GM19239 (cell line): Measurements from ENCODE around the gene PSEN2.
"Not testable (repeated sequence)": the region's sequence is repeated elsewhere in the genome, so short reads cannot be mapped to it uniquely, and the experiment has no call there.

Experiments
- DNase-seq: peaks from one replicate; pipeline ENCODE4 v3.0.0; 2011; ENCODE audit warnings: low spot score; ENCODE audit not compliant: insufficient read length
- FAIRE-seq: peaks from 2 replicates; lab custom pipeline; 2011; peaks lifted over from hg19 to GRCh38; lab: Jason Lieb, UNC

Gene PSEN2

GRCh38 chr1:226870401-226871279 lies at the start of gene PSEN2:
PSEN2 (plus strand) TSS chr1:226870616; CDS start chr1:226881908, 11,292 bp downstream.
- DNase-seq: peak; percentile 74

DNA sequence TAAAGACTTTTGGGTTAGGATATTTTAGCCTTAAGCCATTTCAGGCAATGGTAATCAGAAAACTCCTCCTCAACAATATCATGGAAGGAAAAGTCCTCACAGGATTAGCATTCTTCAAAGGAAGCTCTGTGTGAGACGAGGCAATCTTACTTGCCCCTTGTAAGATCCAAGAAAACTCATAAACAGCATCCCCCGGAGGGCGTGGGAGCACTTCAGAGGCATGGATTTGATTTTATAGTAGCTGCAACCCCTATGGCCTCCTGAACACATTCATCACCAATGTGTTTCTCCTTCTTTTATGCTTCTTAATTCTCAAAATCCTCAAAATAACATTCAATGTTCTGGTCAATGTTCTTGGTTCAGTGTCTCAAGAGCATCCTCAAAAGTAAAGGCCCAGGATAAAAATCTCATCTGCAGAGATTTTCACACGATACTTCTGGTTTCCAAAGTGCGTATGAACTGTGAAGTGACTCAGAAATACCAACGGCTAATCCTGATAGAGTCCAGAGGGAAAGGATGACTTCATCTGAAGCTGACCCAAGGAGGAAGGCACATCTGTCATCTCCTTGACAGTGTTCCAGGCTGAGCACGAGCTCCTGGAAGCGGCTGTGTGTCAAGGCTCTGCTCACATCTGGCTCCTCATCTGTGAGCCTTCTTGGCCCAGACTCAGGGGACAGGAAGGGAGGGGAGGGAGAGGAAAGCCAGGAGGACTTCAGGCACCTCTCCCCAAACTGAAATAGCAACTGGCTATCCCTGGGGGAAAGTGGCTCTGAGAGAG lies 49.3 kb upstream of the PSEN2 start:
- no peak for DNase-seq
- FAIRE-seq: no peak

More at GRCh38 chr1:226870401-226871279, at the start of gene PSEN2:
- peak; percentile 72 for FAIRE-seq

DNA sequence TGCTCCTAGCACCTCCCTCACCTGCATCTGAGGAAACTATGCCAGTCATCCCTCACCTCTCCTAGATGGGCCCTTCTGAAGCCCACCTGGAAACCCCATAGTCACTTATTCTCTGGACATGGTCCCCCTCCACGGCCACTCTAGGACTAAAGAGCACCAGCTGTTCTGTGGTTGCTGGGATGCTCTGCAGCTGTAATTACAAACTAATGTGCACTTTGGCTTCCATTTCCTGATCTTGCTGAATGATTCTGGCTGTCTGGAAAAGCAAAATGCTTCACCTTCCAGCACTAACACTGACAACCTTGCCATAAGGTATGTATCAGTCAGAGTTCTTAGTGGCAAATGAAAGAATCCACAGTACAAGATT lies 48.7 kb upstream of the PSEN2 start:
- FAIRE-seq: no peak
- no peak for DNase-seq

- FAIRE-seq (no peak), DNase-seq (no peak)
These were observed 46.8 kb upstream of the PSEN2 start for GRCh38 chr1:226823643-226824042.

GRCh38 chr1:226825037-226825745 lies 45.2 kb upstream of the PSEN2 start:
- DNase-seq (no peak), FAIRE-seq (no peak)

- DNase-seq: no peak
- FAIRE-seq: no peak
These were observed 44.7 kb upstream of the PSEN2 start for GRCh38 chr1:226825746-226826100.

DNA sequence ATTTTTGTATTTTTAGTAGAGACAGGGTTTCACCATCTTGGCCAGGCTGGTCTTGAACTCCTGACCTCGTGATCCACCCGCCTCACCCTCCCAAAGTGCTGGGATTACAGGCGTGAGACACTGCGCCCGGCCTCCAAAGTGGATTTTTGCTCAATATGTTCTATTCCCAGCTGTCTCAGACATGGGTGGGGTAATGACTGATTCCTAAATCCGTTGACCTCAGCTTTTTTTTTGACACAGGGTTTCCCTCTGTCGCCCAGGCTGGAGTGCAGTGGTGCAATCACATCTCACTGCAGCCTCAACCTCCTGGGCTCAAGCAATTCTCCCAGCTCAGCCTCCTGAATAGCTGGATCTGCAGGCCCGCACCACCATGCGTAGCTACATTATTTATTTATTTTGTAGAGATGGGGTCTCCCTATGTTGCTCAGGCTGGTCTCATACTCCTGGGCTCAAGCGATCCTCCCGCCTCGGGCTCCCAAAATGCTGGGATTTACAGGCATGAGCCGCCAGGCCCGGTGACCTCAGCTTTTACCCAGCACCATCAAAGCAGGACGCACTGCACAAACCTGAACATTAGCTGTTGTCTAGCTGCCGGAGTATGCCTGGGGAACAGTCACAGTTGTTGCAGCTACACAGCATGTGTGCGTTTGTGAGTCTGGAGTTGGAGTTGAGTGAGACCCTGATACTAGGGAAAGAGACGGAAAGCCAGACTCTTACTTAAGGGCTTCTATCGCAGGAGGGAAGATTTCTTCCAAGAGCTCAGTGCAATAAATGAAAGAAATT lies 43.7 kb upstream of the PSEN2 start:
- no peak for FAIRE-seq
- DNase-seq: no peak

DNA sequence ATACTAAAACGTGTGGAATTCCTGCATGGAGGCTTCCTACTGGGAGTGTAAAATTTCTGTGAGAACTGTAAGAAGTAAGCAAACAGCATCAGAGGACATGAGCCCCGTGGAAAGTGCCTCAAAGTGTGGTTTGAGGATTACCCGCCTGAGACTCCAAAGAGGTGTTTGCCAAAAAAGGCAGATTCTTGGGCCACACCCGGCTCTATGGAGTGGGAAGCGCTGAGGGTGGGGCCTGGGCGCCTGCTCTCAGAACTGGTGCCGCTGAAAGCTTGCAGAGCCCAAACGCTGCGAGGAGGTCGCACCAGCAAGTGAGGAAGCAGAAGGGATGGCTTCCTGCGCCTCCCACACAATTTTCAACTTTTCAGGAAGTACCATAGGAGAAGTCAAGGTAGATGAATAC lies 43.0 kb upstream of the PSEN2 start:
- FAIRE-seq (no peak), DNase-seq (no peak)

GRCh38 chr1:226827968-226828513 lies 42.4 kb upstream of the PSEN2 start:
- FAIRE-seq (peak; percentile 83), DNase-seq (peak; percentile 94)

DNA sequence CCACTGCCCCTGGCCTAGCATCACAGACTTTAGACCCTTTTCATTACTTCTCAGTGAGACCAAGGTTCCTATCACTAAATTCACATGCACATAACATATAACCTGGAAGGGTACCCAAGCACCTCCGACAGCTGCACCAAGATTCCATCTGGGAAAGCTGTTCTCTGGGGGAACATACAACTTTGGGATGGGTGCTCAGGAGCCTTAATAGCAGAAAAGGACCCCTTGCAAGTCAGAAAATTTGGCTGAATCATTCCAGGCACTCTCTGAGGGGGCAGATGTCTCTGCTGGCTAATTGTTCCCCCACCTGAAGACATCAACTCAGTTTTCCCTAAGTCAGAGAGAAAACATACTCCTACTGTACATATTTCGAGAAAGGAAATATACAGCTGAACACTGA lies 41.3 kb upstream of the PSEN2 start:
- DNase-seq (no peak), FAIRE-seq (no peak)

DNA sequence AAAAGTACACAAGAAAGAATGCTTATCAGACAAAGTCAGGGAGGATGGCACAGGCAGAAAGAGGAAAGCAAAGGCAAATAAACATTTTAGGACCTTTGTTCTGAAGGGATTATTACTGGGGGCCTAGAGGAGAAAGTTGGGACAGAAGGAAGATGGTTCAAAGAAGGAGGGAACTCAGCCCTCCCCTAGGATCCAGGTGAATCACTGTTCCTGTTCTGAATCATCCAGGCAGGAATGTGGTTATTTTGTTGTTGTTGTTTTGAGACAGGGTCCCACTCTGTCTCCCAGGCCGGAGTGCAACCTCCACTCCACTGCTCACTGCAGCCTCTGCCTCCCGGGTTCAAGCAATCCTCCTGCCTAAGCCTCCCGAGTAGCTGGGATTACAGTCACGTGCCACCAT lies 38.5 kb upstream of the PSEN2 start:
- FAIRE-seq: no peak

GRCh38 chr1:226832613-226833012 lies 37.8 kb upstream of the PSEN2 start:
- FAIRE-seq: no peak

More for the DNA sequence above, 38.5 kb upstream of the PSEN2 start:
- no peak for DNase-seq

GRCh38 chr1:226834179-226834578 lies 36.2 kb upstream of the PSEN2 start:
- not testable (repeated sequence) for FAIRE-seq, DNase-seq

More at GRCh38 chr1:226832613-226833012, 37.8 kb upstream of the PSEN2 start:
- no peak for DNase-seq

GRCh38 chr1:226835396-226835795 lies 35.0 kb upstream of the PSEN2 start:
- not testable (repeated sequence) for FAIRE-seq, DNase-seq

GRCh38 chr1:226837966-226838365 lies 32.5 kb upstream of the PSEN2 start:
- FAIRE-seq: not testable (repeated sequence)

DNA sequence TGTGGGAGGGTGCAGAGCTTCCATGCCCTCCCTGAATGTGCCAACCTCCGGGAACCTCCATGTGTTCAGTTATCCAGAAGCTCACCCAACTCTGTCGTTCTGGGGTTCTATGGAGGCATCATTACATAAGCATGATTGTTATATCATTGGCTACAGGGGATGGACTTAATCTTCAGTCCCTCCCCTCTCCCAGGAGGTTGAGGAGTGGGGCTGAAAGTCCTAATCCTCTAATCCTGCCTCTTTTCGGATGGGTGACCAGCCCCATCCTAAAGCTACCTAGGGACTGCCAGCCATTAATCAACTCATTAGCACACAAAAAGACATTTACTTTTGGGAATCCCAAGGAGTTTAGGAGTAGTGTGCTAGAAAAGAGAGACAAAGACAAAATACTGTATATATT lies 32.0 kb upstream of the PSEN2 start:
- DNase-seq: no peak
- FAIRE-seq: no peak

More at GRCh38 chr1:226837966-226838365, 32.5 kb upstream of the PSEN2 start:
- not testable (repeated sequence) for DNase-seq

DNA sequence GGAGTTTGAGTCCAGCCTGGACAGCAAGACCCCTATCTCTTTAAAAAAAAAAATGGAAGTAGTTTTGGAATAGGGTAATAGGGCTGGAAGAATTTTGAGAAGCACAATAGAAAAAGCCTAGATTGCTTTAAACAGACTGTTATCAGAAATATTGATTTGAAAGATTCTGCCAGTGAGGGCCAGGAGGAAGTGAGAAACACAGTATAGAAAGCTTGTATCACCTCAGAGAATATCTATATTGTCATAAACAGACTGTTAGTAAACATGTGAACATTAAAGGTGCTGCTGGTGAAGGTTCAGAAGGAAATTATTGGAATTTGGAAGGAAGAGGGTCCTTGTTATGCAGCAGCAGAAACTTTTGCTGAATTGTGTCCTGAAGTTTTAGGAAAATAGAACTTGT lies 24.8 kb upstream of the PSEN2 start:
- DNase-seq (no peak), FAIRE-seq (peak; percentile 54)

GRCh38 chr1:226846786-226847185 lies 23.6 kb upstream of the PSEN2 start:
- FAIRE-seq: no peak
- no peak for DNase-seq

GRCh38 chr1:226854548-226854947 lies 15.9 kb upstream of the PSEN2 start:
- not testable (repeated sequence) for DNase-seq, FAIRE-seq
